Activated T-helper 1 cell treated with anti-CD3 and anti-CD28 coated beads, Interleukin-2, amount 50 U/mL, for 16 hours (primary cell): ENCODE data around the gene NDUFV3.
"Not testable (repeated sequence)": the region's sequence is repeated elsewhere in the genome, so short reads cannot be mapped to it uniquely, and the experiment has no call there.

Source experiments
- DNase-seq, 2 donors: peaks; one replicate each; pipeline ENCODE4 v3.0.0-alpha.2; 2020; ENCODE audit warnings: low read depth in 1 of 2, low spot score in 1 of 2

Gene NDUFV3

GRCh38 chr21:42855937-42856335, 37.2 kb upstream of the NDUFV3 start:
- DNase-seq: no peak

GRCh38 chr21:42857216-42857615, 35.9 kb upstream of the NDUFV3 start:
- DNase-seq: no peak

- DNase-seq: no peak
Measured at GRCh38 chr21:42858185-42858847, 34.8 kb upstream of the NDUFV3 start.

- DNase-seq: no peak
Measured at GRCh38 chr21:42858957-42859890, 33.9 kb upstream of the NDUFV3 start.

- DNase-seq: no peak
Measured at GRCh38 chr21:42859891-42860230, 33.2 kb upstream of the NDUFV3 start.

GRCh38 chr21:42860345-42860744, 32.8 kb upstream of the NDUFV3 start:
- DNase-seq: no peak

GRCh38 chr21:42861311-42861847, 31.7 kb upstream of the NDUFV3 start:
- no peak for DNase-seq

GRCh38 chr21:42861848-42862400, 31.2 kb upstream of the NDUFV3 start:
- no peak for DNase-seq

GRCh38 chr21:42862774-42863503, 30.2 kb upstream of the NDUFV3 start:
- no peak for DNase-seq

GRCh38 chr21:42863504-42863870, 29.6 kb upstream of the NDUFV3 start:
- DNase-seq: no peak

GRCh38 chr21:42864286-42864685, 28.8 kb upstream of the NDUFV3 start:
- no peak for DNase-seq

GRCh38 chr21:42864815-42865775, 28.0 kb upstream of the NDUFV3 start:
- DNase-seq: no peak

GRCh38 chr21:42865776-42866160, 27.3 kb upstream of the NDUFV3 start:
- no peak for DNase-seq

- no peak for DNase-seq
Measured at GRCh38 chr21:42868196-42868595, 24.9 kb upstream of the NDUFV3 start.

GRCh38 chr21:42873096-42873495, 20.0 kb upstream of the NDUFV3 start:
- no peak for DNase-seq

- not testable (repeated sequence) for DNase-seq
Measured at GRCh38 chr21:42875811-42876210, 17.3 kb upstream of the NDUFV3 start.

- no peak for DNase-seq
Measured at GRCh38 chr21:42878678-42878992, 14.5 kb upstream of the NDUFV3 start.

GRCh38 chr21:42878993-42879787, 13.9 kb upstream of the NDUFV3 start, which contains the start of gene WDR4:
Gene WDR4 (minus strand): TSS chr21:42879539. CDS start chr21:42879495, 44 bp downstream.
- peak; percentile 97 to 98 for DNase-seq

GRCh38 chr21:42880352-42880751, 12.8 kb upstream of the NDUFV3 start:
- DNase-seq: no peak
